Measurements from ENCODE around the gene RAD9A.
"Not testable (repeated sequence)": the region's sequence is repeated elsewhere in the genome, so short reads cannot be mapped to it uniquely, and the experiment has no call there.

RAD9A gene

DNA sequence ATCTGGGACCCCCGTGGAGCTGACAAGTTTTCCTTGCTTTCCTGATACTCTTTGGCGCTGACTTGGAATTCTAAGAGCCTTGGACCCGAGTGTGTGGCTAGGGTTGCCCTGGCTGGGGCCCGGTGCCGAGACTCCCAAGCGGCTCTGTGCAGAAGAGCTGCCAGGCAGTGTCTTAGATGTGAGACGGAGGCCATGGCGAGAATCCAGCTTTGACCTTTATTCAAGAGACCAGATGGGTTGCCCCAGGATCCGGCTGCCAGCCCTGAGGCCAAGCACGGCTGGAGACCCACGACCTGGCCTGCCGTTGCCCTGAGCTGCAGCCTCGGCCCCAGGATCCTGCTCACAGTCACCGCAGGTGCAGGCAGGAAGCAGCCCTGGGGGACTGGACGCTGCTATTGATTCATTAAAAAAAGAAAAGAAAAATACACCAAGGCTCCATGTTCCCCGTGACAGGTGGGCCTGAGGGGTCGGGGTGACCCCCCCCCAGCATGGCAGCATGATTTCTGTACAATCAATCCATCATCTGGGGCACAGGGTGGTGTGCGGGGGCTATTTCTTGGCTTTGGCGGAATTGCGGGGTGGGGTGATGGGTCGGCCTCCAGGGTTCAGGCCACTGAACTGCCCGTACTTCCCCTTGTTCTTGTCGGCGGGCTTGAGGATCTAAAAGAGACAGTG lies 6.3 kb downstream of the RAD9A start:
- no peak for DNase-seq

DNA sequence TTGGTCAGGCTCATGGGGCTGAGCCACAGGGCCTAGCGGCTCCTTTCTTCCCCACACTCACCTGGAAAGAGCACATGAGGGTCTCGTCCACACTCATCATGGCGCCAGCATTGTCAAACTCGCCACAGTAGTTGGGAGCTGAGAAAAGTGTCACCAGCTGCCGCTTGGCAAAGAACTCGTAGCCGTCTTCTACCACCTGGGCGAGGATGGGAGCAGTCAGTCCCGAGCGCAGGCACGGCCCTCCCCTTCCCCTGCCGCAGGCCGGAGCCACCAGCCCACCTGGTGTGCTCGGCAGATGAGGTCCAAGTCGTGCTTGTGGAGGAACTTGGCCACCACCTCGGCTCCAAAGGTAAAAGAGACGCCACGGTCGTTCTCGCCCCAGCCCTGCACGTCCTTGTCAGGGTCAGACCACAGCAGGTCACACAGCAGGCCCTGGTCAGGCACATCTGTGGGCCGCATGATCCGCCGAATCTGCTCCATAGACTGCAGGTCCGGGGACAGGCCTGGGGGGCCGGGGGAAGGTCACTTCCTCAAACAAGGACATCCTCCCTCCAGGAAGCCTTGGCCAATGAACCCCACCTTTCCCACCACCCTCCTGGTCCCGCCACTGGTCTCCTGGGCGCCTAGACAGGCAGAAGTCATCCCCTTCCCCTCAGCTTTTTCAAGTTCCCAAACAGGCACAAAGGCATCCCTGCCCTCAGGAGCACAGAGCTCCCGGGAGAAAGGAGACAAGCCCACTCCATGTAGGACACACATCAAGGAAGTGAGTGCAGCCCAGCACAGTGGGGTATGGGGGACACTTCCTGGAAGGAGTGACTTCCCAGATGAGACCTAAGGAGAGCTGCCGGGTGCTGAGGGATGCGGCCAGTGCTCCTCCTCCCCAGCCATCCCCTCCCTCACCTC lies 7.1 kb downstream of the RAD9A start:
- no peak for DNase-seq

DNA sequence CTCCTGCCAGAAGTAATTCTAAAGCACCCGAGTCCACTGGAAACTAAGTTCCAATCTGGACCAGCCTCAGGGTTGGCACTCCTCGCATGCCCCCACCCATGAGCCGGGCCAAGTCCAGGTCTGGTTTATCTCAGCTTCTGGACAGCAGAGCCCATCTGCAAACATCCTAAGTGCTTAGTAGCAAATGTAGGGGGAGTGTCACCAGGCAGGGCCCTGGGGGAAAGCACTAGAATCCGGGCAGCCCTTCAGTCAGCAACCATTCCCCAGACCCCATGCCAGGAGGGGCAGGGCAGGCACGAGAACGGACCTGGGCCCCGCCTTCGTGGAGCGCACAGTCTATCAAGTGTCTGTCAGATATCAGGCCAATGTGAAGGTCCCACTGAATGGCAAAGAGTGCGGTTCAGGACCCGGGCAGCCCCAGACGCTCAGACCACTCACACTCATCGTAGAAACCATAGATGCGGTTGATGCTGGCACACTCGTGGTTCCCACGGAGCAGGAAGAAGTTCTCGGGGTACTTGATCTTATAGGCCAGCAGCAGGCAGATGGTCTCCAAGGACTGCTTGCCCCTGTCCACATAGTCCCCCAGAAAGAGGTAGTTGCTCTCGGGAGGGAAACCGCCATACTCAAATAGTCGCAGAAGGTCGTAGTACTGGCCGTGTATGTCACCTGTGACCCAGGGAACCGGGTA lies 8.6 kb downstream of the RAD9A start:
- no peak for DNase-seq

DNA sequence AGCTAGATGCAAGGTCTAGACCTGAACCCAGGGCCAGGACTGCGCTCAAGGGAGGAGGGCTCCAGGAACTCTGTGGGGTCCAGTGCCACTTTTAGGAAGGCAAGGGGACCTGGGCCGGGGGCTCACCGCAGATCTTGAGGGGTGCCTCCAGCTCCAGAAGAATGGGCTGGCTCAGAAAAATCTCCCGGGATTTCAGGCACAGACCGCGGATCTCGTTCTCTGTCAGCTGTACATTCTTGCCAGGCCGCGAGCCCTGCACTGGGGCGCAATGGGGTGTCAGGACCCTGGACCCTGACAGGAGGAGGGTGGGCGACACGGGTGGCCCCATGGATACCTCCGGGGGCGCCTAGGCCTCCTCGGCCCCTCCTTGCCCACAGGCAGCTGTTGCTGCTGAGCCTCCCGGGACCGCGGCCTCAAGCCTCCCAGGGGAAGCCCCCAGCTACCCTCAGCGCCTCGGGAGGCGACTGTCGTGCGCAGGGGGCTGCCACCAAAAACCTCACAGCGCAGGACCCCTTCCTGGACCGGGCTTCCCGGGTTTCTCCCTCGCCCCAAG lies 9.2 kb downstream of the RAD9A start:
- no peak for DNase-seq

DNA sequence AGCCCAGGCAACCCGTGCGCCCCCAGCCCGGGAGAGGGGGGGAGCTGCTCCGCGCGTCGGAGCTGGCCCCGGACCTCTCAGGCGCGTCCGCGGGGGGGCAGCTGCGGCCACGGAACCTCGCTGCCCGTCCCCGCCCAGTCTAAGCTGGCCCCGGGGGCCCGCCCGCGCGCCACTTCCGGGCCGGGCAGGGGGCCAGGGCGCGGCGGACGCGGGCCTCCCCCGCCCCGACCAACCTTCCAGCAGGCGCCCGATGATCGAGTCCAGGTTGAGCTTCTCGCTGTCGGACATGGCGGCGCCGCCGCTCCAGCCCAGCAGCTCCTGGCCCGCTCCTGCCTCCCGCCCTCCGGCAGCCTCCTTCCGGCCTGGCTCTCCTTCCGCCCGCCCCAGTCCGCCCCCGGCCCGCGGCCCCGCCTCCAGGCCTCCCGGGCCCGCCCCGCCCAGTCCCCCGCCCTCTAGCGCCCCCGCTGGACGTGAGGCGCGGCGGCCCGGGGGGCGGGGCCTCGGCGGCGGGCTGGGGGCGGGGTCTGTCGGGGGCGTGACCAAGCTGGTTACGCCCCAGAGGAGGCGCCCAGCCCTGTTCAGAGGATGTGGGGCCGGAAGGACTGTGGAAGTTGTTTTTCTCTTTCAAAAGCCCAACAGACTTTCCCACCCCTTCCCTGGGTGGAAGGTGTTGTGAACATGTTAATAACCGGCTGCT lies 9.9 kb downstream of the RAD9A start, which contains the start of gene PPP1CA:
PPP1CA (minus strand) TSS at position 364 of the 697 bp plus-strand sequence; CDS start at position 288, 76 bp downstream.
- DNase-seq, result peak; percentile 90

DNA sequence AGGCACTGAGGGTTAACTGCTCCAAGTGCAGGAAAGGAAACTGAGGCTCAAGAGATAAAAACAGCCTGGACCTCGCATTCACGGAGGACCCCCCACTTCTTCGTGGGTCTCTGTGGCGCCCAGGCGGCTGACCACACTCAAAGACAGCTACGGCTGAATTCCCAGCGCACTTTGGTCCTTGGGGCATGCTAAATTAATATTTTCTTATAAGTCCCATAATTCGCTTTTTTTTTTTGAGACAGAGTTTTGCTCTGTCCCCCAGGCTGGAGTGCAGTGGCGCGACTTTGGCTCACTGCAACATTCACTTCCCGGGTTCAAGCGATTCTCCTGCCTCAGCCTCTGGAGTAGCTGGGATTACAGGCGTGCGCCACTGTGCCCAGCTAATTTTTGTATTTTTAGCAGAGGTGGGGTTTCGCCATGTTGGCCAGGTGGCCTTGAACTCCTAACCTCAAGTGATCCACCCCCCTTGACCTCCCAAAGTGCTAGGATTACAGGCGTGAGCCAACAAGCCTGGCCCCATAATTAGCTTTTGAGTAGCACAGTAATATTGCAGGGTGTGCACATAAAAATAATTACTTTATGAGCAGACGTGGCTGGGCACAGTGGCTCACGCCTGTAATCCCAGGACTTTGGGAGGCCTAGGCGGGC lies 10.5 kb downstream of the RAD9A start:
- DNase-seq, result not testable (repeated sequence)

DNA sequence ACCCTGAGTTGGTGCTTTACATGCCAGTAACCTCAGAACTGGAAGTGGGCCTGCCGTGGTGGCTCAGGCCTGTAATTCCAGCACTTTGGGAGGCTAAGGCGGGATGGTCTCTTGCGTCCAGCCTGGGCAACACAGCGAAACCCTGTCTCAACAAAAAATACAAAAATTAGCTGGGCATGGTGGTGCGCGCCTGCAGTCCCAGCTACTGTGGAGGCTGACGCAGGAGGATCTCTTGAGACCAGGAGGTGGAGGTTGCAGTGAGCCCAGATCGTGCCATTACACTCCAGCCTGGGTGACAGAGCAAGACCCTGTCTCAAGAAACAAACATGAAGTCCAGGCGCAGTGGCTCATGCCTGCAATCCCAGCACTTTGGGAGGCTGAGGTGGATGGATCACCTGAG lies 11.3 kb downstream of the RAD9A start:
- DNase-seq, result not testable (repeated sequence)

DNA sequence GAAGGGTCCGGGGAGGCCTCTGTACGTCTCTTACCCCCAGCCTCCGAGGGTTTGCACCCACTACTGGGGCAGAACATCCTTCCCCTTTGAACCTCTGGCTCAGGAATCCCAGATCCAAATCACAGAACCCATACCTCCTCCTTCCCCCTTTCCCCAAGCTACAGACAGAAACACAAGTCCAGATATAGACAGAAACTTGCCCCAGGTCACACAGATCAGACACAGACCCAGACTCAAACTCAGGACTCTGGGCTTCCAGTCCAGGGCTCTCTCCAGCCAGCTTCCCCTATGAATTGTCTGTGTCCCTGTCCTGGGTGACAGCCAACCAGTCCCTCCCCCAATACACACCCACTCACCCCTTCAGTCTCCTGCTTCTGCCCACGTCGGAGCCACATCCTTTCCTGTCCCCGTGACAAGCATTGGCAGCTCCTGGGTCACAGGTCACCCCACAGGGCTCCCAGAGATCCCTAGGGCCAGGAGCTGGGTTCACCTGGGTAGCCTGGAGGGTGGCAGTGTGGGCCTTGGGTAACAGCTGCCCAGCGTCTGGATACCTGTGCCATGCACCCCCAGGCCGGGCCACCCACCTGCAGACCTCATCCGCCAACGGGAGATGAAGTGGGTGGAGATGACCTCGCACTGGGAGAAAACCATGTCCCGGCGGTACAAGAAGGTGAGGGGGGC lies 12.9 kb downstream of the RAD9A start:
- peak; percentile 55 for DNase-seq

DNA sequence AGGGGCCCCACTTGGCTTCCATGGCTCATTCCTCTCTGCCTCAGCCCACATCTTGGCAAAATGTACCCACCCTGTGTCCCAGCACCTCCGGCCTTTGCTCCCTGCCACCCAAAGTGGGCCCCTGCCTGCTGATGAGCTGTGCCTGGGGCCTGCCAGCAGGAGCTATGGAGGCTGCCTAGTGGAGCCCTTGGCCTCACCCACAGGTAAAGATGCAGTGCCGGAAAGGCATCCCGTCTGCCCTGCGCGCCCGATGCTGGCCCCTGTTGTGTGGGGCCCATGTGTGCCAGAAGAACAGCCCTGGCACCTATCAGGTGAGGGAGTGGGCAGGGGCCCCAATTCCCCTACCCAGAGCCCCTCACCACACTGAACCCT lies 13.4 kb downstream of the RAD9A start:
- no peak for DNase-seq

DNA sequence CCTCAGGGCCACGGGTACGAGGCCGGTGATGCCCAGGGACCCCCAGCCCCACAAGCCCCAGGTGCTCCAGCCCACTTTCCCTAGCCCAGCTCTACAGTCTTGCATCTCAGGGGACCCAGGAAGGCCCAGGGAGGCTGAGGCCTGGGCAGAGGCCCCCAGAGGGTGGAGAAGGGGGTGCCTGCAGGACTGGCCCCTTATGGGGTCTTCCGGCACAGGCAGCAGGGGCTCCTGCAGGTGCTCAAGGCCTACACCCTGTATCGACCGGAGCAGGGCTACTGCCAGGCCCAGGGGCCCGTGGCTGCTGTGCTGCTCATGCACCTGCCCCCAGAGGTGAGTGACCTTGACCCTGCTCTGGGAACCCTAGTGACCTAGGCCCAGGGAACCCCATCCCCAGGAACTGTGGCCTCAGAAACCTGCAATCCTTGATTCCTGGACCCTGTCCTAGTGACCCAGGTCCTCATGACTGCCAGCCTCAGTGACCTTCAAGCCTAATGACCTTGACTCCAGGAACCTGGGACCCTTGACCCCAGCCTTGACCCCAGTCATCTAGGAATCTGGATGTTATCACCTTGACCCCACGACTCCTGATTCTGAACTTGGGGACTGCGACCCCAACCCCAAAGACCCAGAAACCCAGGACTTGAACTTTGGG lies 14.0 kb downstream of the RAD9A start:
- DNase-seq, result no peak

DNA sequence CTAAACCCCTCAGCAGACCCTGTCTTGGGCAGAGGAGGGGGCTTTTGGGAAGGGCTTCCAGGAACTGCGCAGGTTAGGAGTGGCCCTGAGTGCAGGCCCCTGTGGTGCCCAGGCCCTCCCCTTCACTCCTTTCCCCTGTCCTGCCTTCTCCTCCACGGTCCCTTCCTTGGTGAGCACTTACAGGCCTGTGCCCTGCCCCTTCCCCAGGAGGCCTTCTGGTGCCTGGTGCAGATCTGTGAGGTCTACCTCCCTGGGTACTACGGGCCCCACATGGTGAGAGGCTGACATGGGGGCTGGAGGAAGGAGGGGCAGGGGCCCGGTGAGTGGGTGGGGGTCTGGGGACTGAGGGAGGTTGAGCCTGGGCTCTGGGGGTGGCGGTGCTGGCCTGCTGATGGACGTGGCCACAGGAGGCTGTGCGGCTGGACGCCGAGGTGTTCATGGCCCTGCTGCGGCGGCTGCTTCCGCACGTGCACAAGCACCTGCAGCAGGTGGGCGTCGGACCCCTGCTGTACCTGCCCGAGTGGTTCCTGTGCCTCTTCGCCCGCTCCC lies 14.7 kb downstream of the RAD9A start:
- no peak for DNase-seq

DNA sequence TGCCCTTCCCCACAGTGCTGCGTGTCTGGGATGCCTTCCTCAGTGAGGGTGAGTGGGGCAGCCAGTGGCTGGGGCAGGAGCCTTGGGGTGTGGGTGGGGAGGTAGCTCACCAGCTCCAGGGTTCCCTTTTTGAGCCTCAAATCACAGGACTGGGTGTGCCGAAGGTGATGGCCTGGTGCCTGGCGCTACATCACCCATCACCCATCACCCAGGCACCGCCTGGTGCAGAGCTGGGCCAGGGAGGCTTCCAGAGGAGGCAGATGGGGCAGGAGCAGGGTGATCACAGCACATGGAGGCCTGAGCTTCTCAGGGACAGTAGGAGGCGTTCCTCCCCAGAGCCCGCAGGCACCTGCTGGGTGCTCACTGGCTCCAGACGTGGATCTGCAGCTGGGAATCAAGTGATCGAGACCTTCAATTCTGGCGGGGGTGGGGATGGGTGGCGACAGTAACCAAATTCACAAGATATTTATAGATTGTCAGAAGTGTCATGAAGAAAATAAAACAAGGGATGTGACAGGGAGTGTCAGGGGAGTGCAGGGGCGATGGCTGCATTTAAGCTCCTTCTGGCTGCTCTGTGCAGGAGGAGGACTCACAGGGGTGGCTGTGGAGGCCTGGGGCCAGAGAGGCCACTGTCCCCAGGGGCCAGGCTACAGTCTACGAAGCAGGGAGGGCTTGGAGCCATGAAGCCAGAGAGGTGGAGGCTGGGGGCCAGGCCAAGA lies 15.3 kb downstream of the RAD9A start:
- no peak for DNase-seq

DNA sequence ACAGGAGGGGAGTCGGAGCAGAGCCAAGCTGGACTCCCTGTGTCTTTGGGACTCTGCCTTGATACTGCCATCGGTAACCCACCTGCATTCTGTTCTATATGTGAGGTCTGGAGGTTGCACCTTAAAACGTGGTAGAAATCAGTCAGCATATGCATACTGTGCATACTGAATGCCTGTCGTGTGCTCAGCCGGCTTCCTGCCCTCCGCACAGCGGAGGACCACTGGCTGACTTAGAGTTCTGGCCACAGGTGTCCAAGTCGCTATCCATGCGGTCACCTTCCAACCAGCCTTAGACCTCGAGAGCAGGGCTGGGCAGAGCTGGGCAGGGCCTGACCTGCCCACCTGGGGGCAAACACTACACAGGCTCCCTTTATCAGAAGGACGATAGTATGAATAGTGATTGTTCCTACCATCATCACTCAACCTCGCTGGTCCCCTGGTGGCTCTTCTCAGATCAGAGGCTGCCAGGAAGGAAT lies 15.9 kb downstream of the RAD9A start:
- DNase-seq, result no peak

DNA sequence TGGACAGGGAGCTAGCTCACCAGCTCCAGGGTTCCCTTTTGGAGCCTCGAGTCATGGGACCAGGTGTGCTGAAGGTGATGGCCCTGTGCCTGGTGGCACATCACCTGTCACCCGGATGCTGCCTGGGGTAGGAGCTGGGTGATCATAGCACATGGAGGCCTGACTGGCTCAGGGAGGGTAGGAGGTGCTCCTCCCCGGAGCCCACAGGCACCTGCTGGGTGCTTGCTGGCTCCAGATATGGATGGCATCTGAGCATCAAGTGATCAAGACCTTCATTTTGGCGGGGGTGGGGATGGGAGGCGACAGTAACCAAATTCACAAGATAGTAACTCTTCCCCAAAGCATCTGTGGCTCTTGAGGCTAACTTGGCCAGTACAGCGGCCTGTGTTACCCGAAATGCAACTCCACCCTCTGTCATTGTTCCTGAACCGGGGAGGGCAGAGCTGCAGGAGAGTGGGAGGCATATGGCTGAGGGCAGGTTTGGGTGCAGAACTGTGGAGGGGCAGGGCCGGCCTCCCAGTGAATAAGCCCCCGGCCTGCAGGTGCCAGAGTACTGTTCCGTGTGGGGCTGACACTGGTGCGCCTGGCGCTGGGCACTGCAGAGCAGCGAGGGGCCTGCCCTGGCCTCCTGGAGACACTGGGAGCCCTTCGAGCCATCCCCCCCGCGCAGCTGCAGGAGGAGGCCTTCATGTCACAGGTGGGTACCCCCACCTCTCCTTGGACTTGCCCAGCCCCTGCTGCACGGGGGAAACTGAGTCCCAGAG lies 16.8 kb downstream of the RAD9A start:
- DNase-seq, result no peak

DNA sequence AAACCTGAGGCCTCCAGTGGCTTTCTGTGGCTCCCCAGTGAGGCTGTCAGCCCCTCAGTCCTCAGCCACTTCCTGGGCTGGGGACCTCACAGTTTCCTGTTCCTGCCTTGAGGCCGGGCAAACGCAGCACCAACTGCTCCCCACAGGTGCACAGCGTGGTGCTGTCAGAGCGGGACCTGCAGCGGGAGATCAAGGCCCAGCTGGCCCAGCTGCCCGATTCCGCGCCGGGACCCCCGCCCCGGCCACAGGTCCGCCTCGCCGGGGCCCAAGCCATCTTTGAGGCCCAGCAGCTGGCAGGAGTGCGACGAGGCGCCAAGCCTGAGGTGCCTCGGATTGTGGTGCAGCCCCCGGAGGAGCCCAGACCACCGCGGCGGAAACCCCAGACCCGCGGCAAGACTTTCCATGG lies 17.5 kb downstream of the RAD9A start:
- peak; percentile 82 for DNase-seq

DNA sequence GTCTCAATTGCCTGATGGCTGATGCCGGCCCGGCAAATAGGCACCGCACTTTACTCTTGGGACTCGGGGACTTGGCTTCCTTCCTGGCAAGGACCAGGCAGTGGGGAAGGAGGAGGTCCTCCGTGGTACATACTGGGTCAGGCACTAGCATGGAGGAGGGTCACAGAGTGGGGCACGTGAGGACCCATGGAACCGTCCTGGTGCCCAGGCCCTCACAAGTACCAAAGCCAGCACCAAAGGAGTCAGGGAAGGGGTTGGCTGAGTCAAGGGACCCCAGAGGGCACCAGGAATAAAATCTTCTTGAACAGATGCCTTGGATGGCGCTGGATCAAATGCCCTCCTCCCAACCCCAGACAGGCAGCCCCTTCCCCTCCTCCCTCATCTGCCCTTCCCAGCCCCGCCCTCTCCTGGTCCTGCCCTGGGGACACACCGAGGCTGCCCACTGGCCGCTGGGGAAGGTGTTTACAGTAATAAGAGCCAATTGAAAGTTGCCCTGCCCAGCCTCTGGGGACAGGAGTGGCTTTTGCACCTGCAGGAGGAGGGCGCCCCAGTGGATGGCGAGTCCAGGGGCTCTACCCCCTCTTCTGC lies 18.1 kb downstream of the RAD9A start:
- DNase-seq, result no peak

DNA sequence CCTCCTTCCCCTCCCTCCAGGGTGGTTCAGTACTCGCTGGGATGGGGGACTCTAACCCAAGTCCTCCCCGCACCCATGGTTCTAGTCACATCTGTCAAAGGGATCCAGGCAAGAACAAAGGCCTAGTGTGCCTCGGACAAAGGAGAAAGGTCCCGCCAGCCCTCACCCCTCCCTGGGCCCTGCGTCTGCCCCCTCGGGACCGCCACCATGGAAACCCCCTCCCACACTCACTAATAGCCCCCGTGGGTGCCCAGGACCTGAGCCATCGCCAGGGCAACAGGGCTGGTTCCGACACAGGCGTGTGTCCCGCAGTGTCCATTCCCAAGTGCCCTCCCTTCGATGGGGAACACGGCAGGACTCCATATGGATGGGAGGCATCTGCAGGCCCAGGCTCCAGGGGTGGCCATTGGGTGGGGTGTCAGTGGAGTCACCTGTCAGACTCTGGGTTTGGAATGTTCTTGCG lies 18.6 kb downstream of the RAD9A start:
- no peak for DNase-seq

DNA sequence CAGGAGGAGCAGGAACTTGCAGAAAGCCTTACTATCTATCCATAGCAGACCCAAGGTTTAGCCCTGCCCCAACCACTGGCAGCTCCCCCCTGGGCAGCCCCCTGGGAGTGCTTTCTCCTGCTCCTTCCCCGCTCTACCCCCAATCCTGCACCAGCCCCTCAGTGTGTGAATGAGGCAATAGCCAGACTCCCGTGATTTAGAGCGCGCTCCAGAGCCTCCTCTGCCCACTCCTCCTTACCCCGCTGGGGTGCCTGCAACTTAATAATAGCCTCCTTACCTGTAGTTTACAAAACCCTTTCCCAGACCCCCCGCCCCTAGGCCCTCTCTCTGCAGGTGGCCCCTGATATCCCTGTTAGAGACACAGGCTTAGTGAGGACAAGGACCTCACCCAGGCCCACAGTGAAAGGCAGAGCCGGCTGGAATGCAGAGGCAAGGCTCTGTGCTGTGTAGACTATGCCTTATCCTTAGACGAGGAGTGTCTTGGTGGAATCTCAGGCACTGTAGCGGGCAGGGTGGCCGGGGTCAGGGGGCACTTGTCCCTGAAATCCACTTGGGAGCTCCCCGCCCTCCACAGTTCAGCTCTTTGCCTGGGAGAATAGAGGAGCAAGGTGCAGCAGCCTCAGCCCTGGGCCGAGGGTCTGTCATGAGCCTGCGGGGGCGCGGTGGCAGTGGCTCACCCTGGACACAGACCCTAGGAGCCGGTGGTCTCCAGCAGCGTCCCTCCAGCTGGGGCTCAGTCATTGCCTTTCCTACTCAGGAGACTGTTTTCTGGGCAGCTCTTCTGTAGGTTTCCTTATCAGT lies 19.4 kb downstream of the RAD9A start:
- DNase-seq, result no peak
